OCI-LY3 (cell line): Measurements from ENCODE around the gene ZDHHC17.
"Not testable (repeated sequence)": the region's sequence is repeated elsewhere in the genome, so short reads cannot be mapped to it uniquely, and the experiment has no call there.

Experiments used
- H2AFZ ChIP-seq: fragments of 200-600, 300-600 bp; shearing (Covaris generic); 2 replicates; pipeline ENCODE4 v1.6.0; 2014; ENCODE audit warnings: antibody characterized with exemption, low read depth, low read length
- H3K27ac ChIP-seq: fragments of 200-600, 300-600 bp; sonication (generic); 2 replicates; pipeline ENCODE4 v1.5.1; 2014; ENCODE audit warnings: mild to moderate bottlenecking, low read length, moderate library complexity, mixed read lengths
- H3K27me3 ChIP-seq: fragments of 200-600, 300-600 bp; sonication (generic); 2 replicates; pipeline ENCODE4 v1.6.1; 2014; ENCODE audit warnings: low read depth, low read length, mixed read lengths
- H3K36me3 ChIP-seq: fragments of 200-600, 300-600 bp; sonication (generic); replicated peaks from 2 replicates; pipeline ENCODE3; 2014; ENCODE audit warnings: low read depth, low read length, mixed read lengths
- H3K4me1 ChIP-seq: fragments of 300-600, 200-600 bp; sonication (generic); 2 replicates; pipeline ENCODE4 v1.6.1; 2014; ENCODE audit warnings: low read length, mixed read lengths
- H3K4me2 ChIP-seq: fragments of 200-600, 300-600 bp; sonication (generic); 2 replicates; pipeline ENCODE4 v1.6.1; 2014; ENCODE audit warnings: low read length, mixed read lengths
- H3K4me3 ChIP-seq: fragments of 300-600, 200-600 bp; sonication (generic); 2 replicates; pipeline ENCODE4 v1.5.1; 2014; ENCODE audit warnings: antibody characterized with exemption, mild to moderate bottlenecking, low read length, moderate library complexity
- H3K79me2 ChIP-seq: fragments of 300-600, 200-600 bp; shearing (Covaris generic); 2 replicates; pipeline ENCODE4 v1.6.1; 2014; ENCODE audit warnings: mild to moderate bottlenecking, low read length, mixed read lengths
- H3K9ac ChIP-seq: fragments of 300-600, 200-600 bp; shearing (Covaris generic); 2 replicates; pipeline ENCODE4 v1.6.0; 2014; ENCODE audit warnings: mild to moderate bottlenecking, low read length, moderate library complexity
- H3K9me3 ChIP-seq: fragments of 200-600, 300-600 bp; shearing (Covaris generic); 2 replicates; pipeline ENCODE4 v1.6.1; 2014; ENCODE audit warnings: low read length, mixed read lengths; ENCODE audit not compliant: insufficient read depth
- H4K20me1 ChIP-seq: fragments of 200-600, 300-600 bp; sonication (generic); 2 replicates; pipeline ENCODE4 v1.6.1; 2016; ENCODE audit warnings: low read length, mixed read lengths; ENCODE audit not compliant: insufficient read depth
- CTCF ChIP-seq: fragments of 200-600, 300-600 bp; sonication (generic); IDR thresholded peaks from 2 replicates; pipeline ENCODE4 v1.5.1; 2014; ENCODE audit warnings: antibody characterized with exemption, low read length, low read depth
- EZH2phosphoT487 ChIP-seq: fragments of 200-600 bp; shearing (Covaris generic); IDR thresholded peaks from 2 replicates; pipeline ENCODE4 v1.6.1; 2018; ENCODE audit warnings: antibody characterized with exemption, mixed run types, low read depth

ZDHHC17 gene

GRCh38 chr12:76768576-76768975 lies 4.7 kb downstream of the ZDHHC17 start:
- TF ChIP-seq CTCF (no peak), EZH2phosphoT487 (no peak)
- Histone ChIP-seq H3K9ac (no peak overlapping the region), H3K79me2 (peaks cover 89% of the 10 kb centered on the region), H3K27me3 (no peaks in the 10 kb centered on the region), H3K9me3 (no peaks in the 10 kb centered on the region), H3K4me1 (peaks cover 27% of the 10 kb centered on the region), H3K4me2 (0 out of 2 replicates have a peak overlapping the region, but pooled peaks have one; percentile 10), H3K27ac (no peak overlapping the region), H3K4me3 (no peak overlapping the region), H3K36me3 (no peaks in the 10 kb centered on the region), H4K20me1 (peaks cover 33% of the 10 kb centered on the region), H2AFZ (no peak overlapping the region)

GRCh38 chr12:76777765-76778216 lies 13.9 kb downstream of the ZDHHC17 start:
- Histone ChIP-seq H3K4me2 (peak overlapping the region; percentile 72), H3K27me3 (no peaks in the 10 kb centered on the region), H3K9ac (no peak overlapping the region), H3K27ac (peak overlapping the region; percentile 47), H2AFZ (no peak overlapping the region), H3K79me2 (peaks cover 93% of the 10 kb centered on the region), H3K36me3 (peaks cover 18% of the 10 kb centered on the region), H3K4me1 (peaks cover 18% of the 10 kb centered on the region), H3K4me3 (peak overlapping the region; percentile 43), H3K9me3 (no peaks in the 10 kb centered on the region), H4K20me1 (peaks cover 15% of the 10 kb centered on the region)
- TF ChIP-seq CTCF (no peak), EZH2phosphoT487 (no peak)

GRCh38 chr12:76778364-76778763 lies 14.4 kb downstream of the ZDHHC17 start:
- TF ChIP-seq EZH2phosphoT487 (no peak), CTCF (no peak)
- Histone ChIP-seq H3K79me2 (peaks cover 91% of the 10 kb centered on the region), H3K4me1 (peaks cover 18% of the 10 kb centered on the region), H3K4me3 (no peak overlapping the region), H2AFZ (no peak overlapping the region), H3K27me3 (no peaks in the 10 kb centered on the region), H4K20me1 (peaks cover 15% of the 10 kb centered on the region), H3K27ac (no peak overlapping the region), H3K36me3 (peaks cover 21% of the 10 kb centered on the region), H3K4me2 (no peak overlapping the region; the same call in 1 of the 2 replicates), H3K9ac (no peak overlapping the region), H3K9me3 (no peaks in the 10 kb centered on the region)

GRCh38 chr12:76779310-76779709 lies 15.4 kb downstream of the ZDHHC17 start:
- Histone ChIP-seq H4K20me1 (peaks cover 13% of the 10 kb centered on the region), H3K79me2 (peaks cover 83% of the 10 kb centered on the region)

More at GRCh38 chr12:76779310-76779709, 15.4 kb downstream of the ZDHHC17 start:
- H3K36me3 ChIP-seq = peaks cover 23% of the 10 kb centered on the region
- not testable (repeated sequence) for H3K27me3 ChIP-seq, H3K4me3 ChIP-seq, H3K9ac ChIP-seq, H3K9me3 ChIP-seq, H2AFZ ChIP-seq, H3K27ac ChIP-seq, H3K4me2 ChIP-seq
- peaks cover 18% of the 10 kb centered on the region for H3K4me1 ChIP-seq
